B cell (primary cell): ENCODE measurements around the gene FMNL2. TPM values are rescaled to one million over a fixed set of nuclear protein-coding genes. Genes with fewer than 3 reads are reported as not detected.

Experiments used
- ATAC-seq: fragments of 200-7000 bp; cut with Tn5 transposase; one replicate; pipeline ENCODE4 v1.10.0; 2021; ENCODE audit warnings: low read depth, mild to moderate bottlenecking, moderate number of reproducible peaks, moderate library complexity
- CTCF ChIA-PET: fragments of 350-600 bp; sonication (Branson Sonifier 250); formaldehyde crosslinking; loops from one replicate; lab custom pipeline; 2021; ENCODE audit warnings: antibody characterized with exemption, inconsistent platforms; lab: Charles Lee
- POLR2A ChIA-PET: fragments of 350-600 bp; sonication (Branson Sonifier 250); formaldehyde crosslinking; loops from one replicate; lab custom pipeline; 2021; ENCODE audit warnings: antibody characterized with exemption; lab: Charles Lee
- DNase-seq: peaks from one replicate; pipeline ENCODE4 v3.0.0; 2013
- H2AFZ ChIP-seq: 2 replicates; pipeline ENCODE4 v1.6.1; 2012; ENCODE audit warnings: mild to moderate bottlenecking, low read depth, low read length; ENCODE audit not compliant: insufficient read depth, poor library complexity, severe bottlenecking
- H3K27ac ChIP-seq, 2 donors: 1 replicate in 1 of 2; 2 replicates in 1 of 2; pipeline ENCODE4 v1.5.1; 2012 to 2013; ENCODE audit warnings: low read length in 2 of 2, mild to moderate bottlenecking in 2 of 2, moderate library complexity in 1 of 2
- H3K27me3 ChIP-seq, 4 experiments: fragments of 200-600 bp in 1 of 4; sonication (generic) in 1 of 4; replicated peaks in 1 of 4; 1 replicate in 2 of 4; 2 replicates in 2 of 4; pipeline versions ENCODE4 v1.6.1 to v1.7.0; 2013 to 2016; ENCODE audit warnings: low read length in 3 of 4, mild to moderate bottlenecking in 2 of 4, mixed read lengths in 1 of 4, moderate library complexity in 1 of 4; ENCODE audit not compliant: insufficient read depth in 4 of 4, control insufficient read depth in 3 of 4; ENCODE audit errors: control extremely low read depth in 1 of 4
- H3K36me3 ChIP-seq, 2 experiments: replicated peaks in 1 of 2; 1 replicate in 1 of 2; 2 replicates in 1 of 2; pipeline versions ENCODE4 v1.6.1 to v1.7.1; 2013; ENCODE audit warnings: low read length in 1 of 2; ENCODE audit not compliant: insufficient read depth in 2 of 2, control insufficient read depth in 1 of 2; ENCODE audit errors: control extremely low read depth in 1 of 2, extremely low read depth in 1 of 2
- H3K4me1 ChIP-seq, 2 donors: fragments of 200-600 bp in 1 of 2; sonication (generic) in 1 of 2; 1 replicate in 1 of 2; 2 replicates in 1 of 2; pipeline versions ENCODE4 v1.5.1 to v1.6.1; 2013 to 2017; ENCODE audit warnings: low read length in 2 of 2; ENCODE audit not compliant: control insufficient read depth in 2 of 2, insufficient read depth in 2 of 2
- H3K4me2 ChIP-seq: replicated peaks from 2 replicates; pipeline ENCODE3; 2012; ENCODE audit warnings: mild to moderate bottlenecking, low read depth, low read length; ENCODE audit not compliant: poor library complexity, severe bottlenecking
- H3K4me3 ChIP-seq, 5 experiments: fragments of 200-600 bp in 1 of 5; sonication (generic) in 1 of 5; 1 replicate in 3 of 5; 2 replicates in 2 of 5; pipeline versions ENCODE4 v1.5.1 to v1.7.0; 2011 to 2016; ENCODE audit warnings: low read length in 4 of 5, mild to moderate bottlenecking in 4 of 5, low read depth in 2 of 5, control low read depth in 1 of 5, moderate library complexity in 1 of 5; ENCODE audit not compliant: insufficient read depth in 1 of 5; ENCODE audit errors: control extremely low read depth in 1 of 5, extremely low read depth in 1 of 5
- H3K79me2 ChIP-seq: fragments of 200-600 bp; sonication (generic); one replicate; pipeline ENCODE4 v1.6.0; 2016; ENCODE audit warnings: low read length; ENCODE audit not compliant: control insufficient read depth, insufficient read depth
- H3K9ac ChIP-seq: fragments of 200-600 bp; sonication (generic); 2 replicates; pipeline ENCODE4 v1.6.1; 2017; ENCODE audit warnings: mild to moderate bottlenecking, low read length, moderate library complexity
- H3K9me3 ChIP-seq, 3 donors: one replicate each; pipeline versions ENCODE4 v1.6.1 to v1.7.1; 2013; ENCODE audit warnings: low read length in 2 of 3; ENCODE audit not compliant: control insufficient read depth in 2 of 3, insufficient read depth in 1 of 3; ENCODE audit errors: control extremely low read depth in 1 of 3
- H4K20me1 ChIP-seq: 2 replicates; pipeline ENCODE4 v1.6.0; 2012; ENCODE audit warnings: mild to moderate bottlenecking, low read length; ENCODE audit not compliant: insufficient read depth, control insufficient read depth, poor library complexity, severe bottlenecking
- H3K27ac Mint-ChIP-seq: one replicate; pipeline ENCODE4 v1.8.0; 2021; ENCODE audit warnings: mixed read lengths
- H3K27me3 Mint-ChIP-seq: one replicate; pipeline ENCODE4 v1.8.0; 2021; ENCODE audit warnings: mixed read lengths
- H3K4me1 Mint-ChIP-seq: one replicate; pipeline ENCODE4 v1.8.0; 2021; ENCODE audit warnings: mixed read lengths
- H3K4me3 Mint-ChIP-seq: one replicate; pipeline ENCODE4 v1.8.0; 2021; ENCODE audit warnings: mixed read lengths
- H3K9me3 Mint-ChIP-seq: one replicate; pipeline ENCODE4 v1.8.0; 2022; ENCODE audit warnings: mixed read lengths; ENCODE audit not compliant: insufficient read depth
- CTCF ChIP-seq: fragments of 200-600 bp; IDR thresholded peaks from one replicate; pipeline ENCODE4 v1.8.0; 2022; ENCODE audit warnings: antibody characterized with exemption, mild to moderate bottlenecking
- EZH2 ChIP-seq: IDR thresholded peaks from 2 replicates; pipeline ENCODE4 v1.6.1; 2012; ENCODE audit warnings: borderline replicate concordance, low read depth, mild to moderate bottlenecking, moderate library complexity, low read length; ENCODE audit not compliant: insufficient read depth, poor library complexity, severe bottlenecking
- WGBS: methylation state at CpG from one replicate; pipeline ENCODE4 v1.1.5; 2013; ENCODE audit warnings: missing lambda C conversion rate; ENCODE audit not compliant: insufficient coverage; 5-methylcytosine and 5-hydroxymethylcytosine counted together
- intact Hi-C: fragments of 100-400 bp; cut with micrococcal nuclease; formaldehyde crosslinking; loops from one replicate; pipeline ENCODE4 v1.10.0; 2022
- polyA plus RNA-seq: library from polyadenylated mRNA; depleted of rRNA; stranded (reverse); fragments of >200 nt; gene quantifications from 2 replicates; pipeline ENCODE4 v1.2.3, GENCODE V29; 2012
- total RNA-seq, 2 donors: library from RNA; stranded (reverse); fragments of 120-200 nt in 1 of 2; gene quantifications; 1 replicate in 1 of 2; 2 replicates in 1 of 2; pipeline versions ENCODE4 v1.2.3 to v1.2.4, GENCODE V29; 2013 to 2022

FMNL2 gene
- total and polyA plus RNA-seq, 2 donors (not counting 1 experiment from before 2014, with no cell fraction given), result 0.73 to 8.8 TPM

DNA sequence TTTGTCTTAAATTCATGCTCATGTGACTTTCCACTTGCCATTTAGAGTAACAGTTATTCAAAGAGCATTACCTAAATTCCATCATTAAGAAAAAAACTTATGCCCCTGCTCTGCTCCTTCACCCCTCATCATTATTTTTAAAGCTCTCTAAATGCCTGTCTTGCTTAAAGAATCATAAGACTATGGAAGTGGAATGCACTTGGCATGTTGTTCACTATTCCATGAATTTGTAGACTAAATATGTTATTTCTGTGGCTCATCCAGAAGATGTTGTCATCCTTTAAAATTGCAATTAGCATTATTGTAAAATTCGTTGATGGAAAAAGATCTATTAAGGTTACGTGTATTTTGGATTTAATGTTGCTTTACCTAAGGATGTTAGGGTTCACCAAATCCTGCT lies 61.8 kb downstream of the FMNL2 start:
- POLR2A ChIA-PET, result no interaction called here
- Histone ChIP-seq H3K9ac (no peak overlapping the region), H3K79me2 (no peaks in the 10 kb centered on the region), H3K36me3 (no peaks in the 10 kb centered on the region), H3K4me2 (no peak overlapping the region), H2AFZ (no peak overlapping the region), H3K4me1 (no peaks in the 10 kb centered on the region), H3K27me3 (no peaks in the 10 kb centered on the region), H4K20me1 (no peaks in the 10 kb centered on the region), H3K9me3 (no peaks in the 10 kb centered on the region), H3K27ac (no peak overlapping the region), H3K4me3 (no peak overlapping the region)
- TF ChIP-seq CTCF (no peak), EZH2 (no peak)
- Mint-ChIP-seq H3K9me3 (no peaks in the 10 kb centered on the region), H3K4me3 (no peak overlapping the region), H3K4me1 (no peaks in the 10 kb centered on the region), H3K27ac (no peak overlapping the region), H3K27me3 (no peaks in the 10 kb centered on the region)
- DNase-seq, result no peak
- no peak for ATAC-seq
- no CpG with 5 or more reads among the region's 2 CpGs for WGBS
- intact Hi-C loops, result no loop called here
- CTCF ChIA-PET, result no interaction called here

DNA sequence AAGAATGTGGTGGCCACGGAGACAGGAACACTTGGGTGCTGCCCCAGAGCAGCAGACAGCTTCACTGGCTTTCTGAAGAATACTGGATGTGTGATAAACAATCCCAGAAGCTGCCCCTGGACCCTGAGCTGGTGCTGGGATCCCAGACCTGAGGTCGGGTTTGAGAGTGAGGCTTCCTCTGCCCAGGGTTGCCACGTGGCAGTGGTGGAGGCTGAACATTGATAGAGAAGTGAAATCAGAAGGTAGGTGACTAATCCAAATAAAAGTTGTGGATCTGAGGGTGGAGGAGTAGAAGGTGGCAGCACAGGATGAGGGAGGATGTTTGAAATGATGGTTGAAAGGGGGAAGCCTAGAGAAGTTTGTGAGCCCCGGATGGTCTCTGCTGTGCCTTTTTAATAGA lies 64.0 kb downstream of the FMNL2 start:
- no peak overlapping the region for H3K4me2 ChIP-seq
- ATAC-seq (no peak), DNase-seq (no peak)
- ChIA-PET CTCF (no interaction called here), POLR2A (no interaction called here)
- no peaks in the 10 kb centered on the region for H3K9me3 ChIP-seq
- H3K4me1 Mint-ChIP-seq, result no peaks in the 10 kb centered on the region
- no peak overlapping the region for H3K4me3 Mint-ChIP-seq
- no peaks in the 10 kb centered on the region for H3K27me3 ChIP-seq
- no peak for TF ChIP-seq EZH2
- TF ChIP-seq CTCF, result no peak
- intact Hi-C loops, result no loop called here
- WGBS, result 78% methylated on average over 4 of the region's 4 CpGs
- H3K27ac ChIP-seq, result no peak overlapping the region
- H3K36me3 ChIP-seq, result no peaks in the 10 kb centered on the region
- H3K4me1 ChIP-seq, result no peaks in the 10 kb centered on the region
- H3K27ac Mint-ChIP-seq, result no peak overlapping the region
- H2AFZ ChIP-seq, result no peak overlapping the region
- no peak overlapping the region for H3K9ac ChIP-seq
- H3K79me2 ChIP-seq, result no peaks in the 10 kb centered on the region
- H3K27me3 Mint-ChIP-seq, result no peaks in the 10 kb centered on the region
- no peaks in the 10 kb centered on the region for H3K9me3 Mint-ChIP-seq
- no peak overlapping the region for H3K4me3 ChIP-seq
- no peaks in the 10 kb centered on the region for H4K20me1 ChIP-seq
